Gastrocnemius medialis (tissue), 4 donors: ENCODE measurements around the gene DYNC2I2.

Experiments
- POLR2A ChIP-seq, 2 donors: fragments of 450-650 bp; IDR thresholded peaks; one replicate each; pipeline ENCODE4 v1.6.1; 2017; ENCODE audit warnings: antibody characterized with exemption in 2 of 2, mild to moderate bottlenecking in 2 of 2, moderate library complexity in 2 of 2
- TF ChIP-seq, protein P1 (sequence below), 5 experiments: fragments of 450-650 bp in 3 of 5; fragments of 200-600 bp in 2 of 5; sonication (generic) in 2 of 5; IDR thresholded peaks in 4 of 5; conservative IDR thresholded peaks in 1 of 5; 1 replicate in 4 of 5; 2 replicates in 1 of 5; pipeline ENCODE4 v1.5.1; 2016 to 2019; ENCODE audit warnings: antibody characterized with exemption in 5 of 5, mild to moderate bottlenecking in 3 of 5, moderate library complexity in 3 of 5

DNA sequence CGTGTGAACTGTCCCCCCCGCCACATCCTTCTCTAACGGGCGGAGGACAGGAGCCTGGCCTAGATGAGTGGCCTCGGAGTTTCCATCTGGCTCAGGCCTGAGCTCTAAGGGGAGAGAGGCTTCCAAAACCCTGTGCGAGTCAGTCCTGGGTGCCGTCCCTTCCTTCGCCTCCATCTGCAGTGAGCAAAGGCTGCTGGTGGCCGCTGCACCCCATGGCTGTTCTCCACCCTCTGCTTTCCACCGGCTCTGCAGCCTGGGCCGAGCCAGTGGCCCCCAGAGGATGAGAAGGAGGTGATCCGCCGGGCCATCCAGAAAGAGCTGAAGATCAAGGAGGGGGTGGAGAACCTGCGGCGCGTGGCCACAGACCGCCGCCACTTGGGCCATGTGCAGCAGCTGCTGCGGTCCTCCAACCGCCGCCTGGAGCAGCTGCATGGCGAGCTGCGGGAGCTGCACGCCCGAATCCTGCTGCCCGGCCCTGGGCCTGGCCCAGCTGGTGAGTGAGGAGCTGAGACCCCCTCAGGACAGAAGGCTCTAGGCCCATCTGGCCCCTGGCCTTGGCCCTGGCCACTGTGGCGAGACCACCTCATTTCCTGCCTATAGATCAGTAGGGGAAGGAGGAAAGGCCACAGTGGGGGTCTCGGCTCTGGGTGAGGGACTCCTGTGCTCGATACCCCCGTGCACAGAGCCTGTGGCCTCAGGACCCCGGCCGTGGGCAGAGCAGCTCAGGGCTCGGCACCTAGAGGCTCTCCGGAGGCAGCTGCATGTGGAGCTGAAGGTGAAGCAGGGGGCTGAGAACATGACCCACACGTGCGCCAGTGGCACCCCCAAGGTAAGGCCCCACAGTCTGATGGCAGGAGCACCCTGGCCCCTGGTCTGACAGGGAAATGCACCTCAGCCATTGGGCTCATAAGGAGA is 48.7 kb upstream of the DYNC2I2 start:
- TF ChIP-seq POLR2A (IDR thresholded peaks at IDR 0.05) = no peak
- TF ChIP-seq, protein P1, sequence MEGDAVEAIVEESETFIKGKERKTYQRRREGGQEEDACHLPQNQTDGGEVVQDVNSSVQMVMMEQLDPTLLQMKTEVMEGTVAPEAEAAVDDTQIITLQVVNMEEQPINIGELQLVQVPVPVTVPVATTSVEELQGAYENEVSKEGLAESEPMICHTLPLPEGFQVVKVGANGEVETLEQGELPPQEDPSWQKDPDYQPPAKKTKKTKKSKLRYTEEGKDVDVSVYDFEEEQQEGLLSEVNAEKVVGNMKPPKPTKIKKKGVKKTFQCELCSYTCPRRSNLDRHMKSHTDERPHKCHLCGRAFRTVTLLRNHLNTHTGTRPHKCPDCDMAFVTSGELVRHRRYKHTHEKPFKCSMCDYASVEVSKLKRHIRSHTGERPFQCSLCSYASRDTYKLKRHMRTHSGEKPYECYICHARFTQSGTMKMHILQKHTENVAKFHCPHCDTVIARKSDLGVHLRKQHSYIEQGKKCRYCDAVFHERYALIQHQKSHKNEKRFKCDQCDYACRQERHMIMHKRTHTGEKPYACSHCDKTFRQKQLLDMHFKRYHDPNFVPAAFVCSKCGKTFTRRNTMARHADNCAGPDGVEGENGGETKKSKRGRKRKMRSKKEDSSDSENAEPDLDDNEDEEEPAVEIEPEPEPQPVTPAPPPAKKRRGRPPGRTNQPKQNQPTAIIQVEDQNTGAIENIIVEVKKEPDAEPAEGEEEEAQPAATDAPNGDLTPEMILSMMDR (IDR thresholded peaks at IDR 0.05 in 4 of 5, conservative IDR thresholded peaks at IDR 0.05 in 1 of 5) = no peak
